Stimulated activated CD4-positive, alpha-beta T cell treated with anti-CD3 and anti-CD28 coated beads, TNF-alpha, amount 100 ng/mL, for 48 hours (primary cell): ENCODE data around the gene ZEB2.

Experiments used
- DNase-seq, 3 donors: peaks; one replicate each; pipeline ENCODE4 v3.0.0-alpha.2; 2020; ENCODE audit warnings: low read depth in 3 of 3

ZEB2 gene

GRCh38 chr2:144495227-144496091, 24.5 kb downstream of the ZEB2 start:
- DNase-seq = no peak

- no peak for DNase-seq
Observed at GRCh38 chr2:144493027-144493809, 26.7 kb downstream of the ZEB2 start.

GRCh38 chr2:144490857-144491256, 29.1 kb downstream of the ZEB2 start:
- DNase-seq = no peak

- DNase-seq = no peak
Observed at GRCh38 chr2:144490017-144490416, 29.9 kb downstream of the ZEB2 start.

GRCh38 chr2:144489315-144489916, 30.5 kb downstream of the ZEB2 start:
- DNase-seq = no peak

GRCh38 chr2:144484201-144484948, 35.5 kb downstream of the ZEB2 start:
- no peak for DNase-seq

- DNase-seq = no peak
Observed at GRCh38 chr2:144481666-144482065, 38.3 kb downstream of the ZEB2 start.

GRCh38 chr2:144481109-144481508, 38.8 kb downstream of the ZEB2 start:
- no peak for DNase-seq

- no peak for DNase-seq
Observed at GRCh38 chr2:144480285-144480684, 39.6 kb downstream of the ZEB2 start.

- no peak for DNase-seq
Observed at GRCh38 chr2:144479659-144480058, 40.3 kb downstream of the ZEB2 start.

GRCh38 chr2:144479138-144479537, 40.8 kb downstream of the ZEB2 start:
- no peak for DNase-seq

- no peak for DNase-seq
Observed at GRCh38 chr2:144477957-144478311, 42.0 kb downstream of the ZEB2 start.

- DNase-seq = no peak
Observed at GRCh38 chr2:144477281-144477956, 42.5 kb downstream of the ZEB2 start.

GRCh38 chr2:144476682-144477081, 43.2 kb downstream of the ZEB2 start:
- DNase-seq = no peak

GRCh38 chr2:144475569-144476275, 44.2 kb downstream of the ZEB2 start:
- DNase-seq = no peak

- DNase-seq = no peak
Observed at GRCh38 chr2:144475044-144475443, 44.9 kb downstream of the ZEB2 start.

GRCh38 chr2:144474017-144474416, 45.9 kb downstream of the ZEB2 start:
- DNase-seq = no peak

- DNase-seq = no peak
Observed at GRCh38 chr2:144472911-144473310, 47.0 kb downstream of the ZEB2 start.

- DNase-seq = no peak
Observed at GRCh38 chr2:144472046-144472412, 47.9 kb downstream of the ZEB2 start.

GRCh38 chr2:144471305-144472045, 48.4 kb downstream of the ZEB2 start:
- DNase-seq = no peak
